H1 (cell line): ENCODE results near the gene PPM1N. TPM values are rescaled to one million over a fixed set of nuclear protein-coding genes. Genes with fewer than 3 reads are reported as not detected.
A peak's percentile ranks its signal among the peaks of the same experiment; 100 is the strongest.

Experiments used
- ASH2L ChIP-seq: fragments of 200-600, 300-600 bp; sonication (generic); IDR thresholded peaks from one replicate; pipeline ENCODE4 v1.7.1; 2017; ENCODE audit warnings: low read length
- ATF2 ChIP-seq: IDR thresholded peaks from 2 replicates; pipeline ENCODE4 v1.6.1; 2012; ENCODE audit warnings: low read length, inconsistent platforms
- ATF3 ChIP-seq: IDR thresholded peaks from 2 replicates; pipeline ENCODE4 v1.6.1; 2011; ENCODE audit warnings: low read depth, mild to moderate bottlenecking, low read length; ENCODE audit not compliant: insufficient read depth
- BCL11A ChIP-seq, 2 experiments: IDR thresholded peaks; one replicate each; pipeline ENCODE4 v1.6.1; 2011; ENCODE audit warnings: low read depth in 2 of 2, low read length in 2 of 2, mild to moderate bottlenecking in 2 of 2
- CBX8 ChIP-seq: fragments of 300-800, 300-1000 bp; sonication (generic); IDR thresholded peaks from 2 replicates; pipeline ENCODE4 v1.7.1; 2016; ENCODE audit warnings: low read depth, low read length, borderline replicate concordance
- CEBPB ChIP-seq: IDR thresholded peaks from 2 replicates; pipeline ENCODE4 v1.6.1; 2012; ENCODE audit warnings: low read depth, low read length
- CHD1 ChIP-seq: IDR thresholded peaks from 2 replicates; pipeline ENCODE4 v1.6.1; 2012; ENCODE audit warnings: low read depth, low read length, improper control_type of control experiment
- CHD2 ChIP-seq: IDR thresholded peaks from 2 replicates; pipeline ENCODE4 v1.6.1; 2012; ENCODE audit warnings: low read length, improper control_type of control experiment
- CREB1 ChIP-seq: IDR thresholded peaks from 2 replicates; pipeline ENCODE4 v1.6.1; 2012; ENCODE audit warnings: inconsistent platforms
- EP300 ChIP-seq, 2 experiments: IDR thresholded peaks; 1 replicate in 1 of 2; 2 replicates in 1 of 2; pipeline ENCODE4 v1.6.1; 2011 to 2012; ENCODE audit warnings: low read depth in 2 of 2, low read length in 2 of 2, mild to moderate bottlenecking in 2 of 2, borderline replicate concordance in 1 of 2, inconsistent platforms in 1 of 2, moderate library complexity in 1 of 2
- JUND ChIP-seq: IDR thresholded peaks from 2 replicates; pipeline ENCODE4 v1.6.1; 2011; ENCODE audit warnings: mild to moderate bottlenecking, improper control_type of control experiment, low read length
- MAX ChIP-seq: IDR thresholded peaks from 2 replicates; pipeline ENCODE4 v1.6.1; 2012; ENCODE audit warnings: inconsistent platforms
- NANOG ChIP-seq: IDR thresholded peaks from 2 replicates; pipeline ENCODE4 v1.6.1; 2011; ENCODE audit warnings: low read length, low read depth, mild to moderate bottlenecking, inconsistent platforms; ENCODE audit not compliant: insufficient read depth, poor library complexity, severe bottlenecking
- PHF8 ChIP-seq: fragments of 200-600 bp; sonication (generic); conservative IDR thresholded peaks from 2 replicates; pipeline ENCODE4 v1.7.1; 2012; ENCODE audit warnings: low read depth, mild to moderate bottlenecking, inconsistent platforms, low read length, moderate library complexity
- POLR2A ChIP-seq, 2 experiments: IDR thresholded peaks; 1 replicate in 1 of 2; 2 replicates in 1 of 2; pipeline ENCODE4 v1.6.1; 2011; ENCODE audit warnings: low read depth in 2 of 2, low read length in 2 of 2, mild to moderate bottlenecking in 2 of 2; ENCODE audit errors: control extremely low read depth in 1 of 2
- RBBP5 ChIP-seq: IDR thresholded peaks from 2 replicates; pipeline ENCODE4 v1.7.1; 2012; ENCODE audit warnings: low read depth, mild to moderate bottlenecking, inconsistent platforms, low read length, moderate library complexity, borderline replicate concordance
- RNF2 ChIP-seq: fragments of 200-900, 300-1000 bp; sonication (generic); IDR thresholded peaks from 2 replicates; pipeline ENCODE4 v1.7.1; 2016; ENCODE audit warnings: borderline replicate concordance, low read depth, mild to moderate bottlenecking, antibody characterized with exemption, low read length; ENCODE audit not compliant: poor library complexity, severe bottlenecking; ENCODE audit errors: missing control alignments
- SIN3A ChIP-seq, 2 experiments: IDR thresholded peaks in 1 of 2; conservative IDR thresholded peaks in 1 of 2; 2 replicates each; pipeline ENCODE4 v1.6.1; 2011 to 2012; ENCODE audit warnings: low read length in 2 of 2, improper control_type of control experiment in 1 of 2, low read depth in 1 of 2, mild to moderate bottlenecking in 1 of 2
- SP1 ChIP-seq: IDR thresholded peaks from 2 replicates; pipeline ENCODE4 v1.6.1; 2011; ENCODE audit warnings: low read depth, low read length
- TAF7 ChIP-seq: optimal IDR thresholded peaks from 2 replicates; pipeline ENCODE3; 2011; ENCODE audit warnings: low read depth, mild to moderate bottlenecking, inconsistent platforms, low read length, moderate library complexity, borderline replicate concordance
- TCF12 ChIP-seq: IDR thresholded peaks from 2 replicates; pipeline ENCODE4 v1.6.1; 2011; ENCODE audit warnings: low read depth, mild to moderate bottlenecking, low read length
- polyA plus RNA-seq, 7 experiments: library from polyadenylated mRNA; depleted of rRNA in 3 of 7; stranded (reverse) in 5 of 7; unstranded in 2 of 7; fragments of >200 nt in 5 of 7; fragments of 200-250 nt in 2 of 7; gene quantifications; 1 replicate in 5 of 7; 2 replicates in 1 of 7; 4 replicates in 1 of 7; pipeline versions ENCODE4 v1.2.1 to v1.2.3, GENCODE V29; 2011 to 2013; ENCODE audit warnings: missing spikeins in 2 of 7, mixed read lengths in 2 of 7
- total RNA-seq: library from RNA; stranded (reverse); fragmentation: NEBNext Ultra II Directional; extraction: Animal tissue kit (Norgen Biotek cat#: 25700); gene quantifications from 2 replicates; pipeline ENCODE4 v1.2.1, GENCODE V29; 2021

PPM1N gene
- total and polyA plus RNA-seq, 2 of the 8 experiments (the other 6 are each of a cell fraction or from before 2014, with no cell fraction given): 12.2 to 14.4 TPM

GRCh38 chr19:45492627-45493470 lies 5.4 kb upstream of the PPM1N start (continued):
- TF ChIP-seq TAF7 (no peak), POLR2A (IDR thresholded peaks at IDR 0.05; ENCODE audit: control extremely low read depth in 1 of 2, low read depth in 2 of 2, low read length in 2 of 2) (no peak), JUND (no peak), TCF12 (peak; percentile 45; the same call in 1 of the 2 replicates), CBX8 (no peak), RNF2 (no peak), CREB1 (0 out of 2 replicates have a peak, but pooled peaks have one; percentile 38), EP300 (IDR thresholded peaks at IDR 0.05; ENCODE audit: borderline replicate concordance in 1 of 2, low read depth in 2 of 2, low read length in 2 of 2) (peak in 1 of 2 experiments; percentile 38; a peak in 1 of 3 replicates), SP1 (no peak), CHD2 (peak; percentile 49; the same call in 1 of the 2 replicates), ATF3 (no peak), ATF2 (no peak), CHD1 (no peak), SIN3A (conservative IDR thresholded peaks at IDR 0.05 in 1 of 2, IDR thresholded peaks at IDR 0.05 in 1 of 2; ENCODE audit: low read depth in 1 of 2, low read length in 2 of 2) (0 out of 4 replicates have a peak, but pooled peaks have one; percentile 39 to 57), BCL11A (IDR thresholded peaks at IDR 0.05; ENCODE audit: low read depth in 2 of 2, low read length in 2 of 2) (no peak), CEBPB (no peak), ASH2L (peak; percentile 87), RBBP5 (peak; percentile 62; the same call in 1 of the 2 replicates), NANOG (no peak), PHF8 (no peak), MAX (peak; percentile 17; the same call in 1 of the 2 replicates)
